Brain microvascular endothelial cell (primary cell): ENCODE measurements around the gene SRGAP3.

Experiments used
- DNase-seq: peaks from one replicate; pipeline ENCODE4 v3.0.0-alpha.2; 2020
- H3K27ac ChIP-seq: fragments of 250-450 bp; sonication (Bioruptor Pico); 2 replicates; pipeline ENCODE4 v1.5.1; 2020; ENCODE audit warnings: mild to moderate bottlenecking, moderate library complexity
- H3K27me3 ChIP-seq: fragments of 250-450 bp; sonication (Bioruptor Pico); replicated peaks from 2 replicates; pipeline ENCODE4 v1.5.1; 2020; ENCODE audit warnings: mild to moderate bottlenecking
- H3K36me3 ChIP-seq: fragments of 250-450 bp; sonication (Bioruptor Pico); replicated peaks from 2 replicates; pipeline ENCODE4 v1.5.1; 2020; ENCODE audit warnings: mild to moderate bottlenecking
- H3K4me3 ChIP-seq: 2 replicates; pipeline ENCODE4 v1.5.1; 2011; ENCODE audit warnings: low read depth, mild to moderate bottlenecking, control low read depth, low read length, moderate library complexity
- in situ Hi-C: cut with HindIII; loops from 2 replicates; pipeline ENCODE4 v1.10.0; 2017; ENCODE audit warnings: low sequenced_read_pairs, low pct_ligation_motif_present
- TF ChIP-seq, protein P1 (sequence below): IDR thresholded peaks from 2 replicates; pipeline ENCODE4 v1.5.1; 2011; ENCODE audit warnings: low read depth, mild to moderate bottlenecking, moderate library complexity, low read length, control low read depth, inconsistent platforms; ENCODE audit errors: missing control alignments

The SRGAP3 gene

DNA sequence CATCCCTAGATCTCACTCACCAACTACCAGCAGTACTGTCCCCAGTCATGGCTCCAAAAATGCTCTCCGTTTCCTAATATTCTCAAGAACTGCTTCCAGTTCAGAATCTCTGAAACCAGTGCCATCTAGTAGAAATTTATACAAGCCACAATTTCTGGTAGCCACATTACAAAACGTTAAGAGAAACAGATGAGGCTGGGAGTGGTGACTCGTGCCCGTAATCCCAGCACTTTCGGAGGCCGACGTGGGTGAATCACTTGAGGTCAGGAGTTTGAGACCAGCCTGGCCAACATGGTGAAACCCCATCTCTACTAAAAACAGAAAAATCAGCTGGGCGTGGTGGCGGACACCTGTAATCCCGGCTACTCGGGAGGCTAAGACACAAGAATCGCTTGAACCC, 207.8 kb downstream of the SRGAP3 start:
- H3K27ac ChIP-seq: no peak overlapping the region
- in situ Hi-C loops: no loop called here
- no peak overlapping the region for H3K4me3 ChIP-seq
- H3K36me3 ChIP-seq: no peaks in the 10 kb centered on the region
- TF ChIP-seq, protein P1, sequence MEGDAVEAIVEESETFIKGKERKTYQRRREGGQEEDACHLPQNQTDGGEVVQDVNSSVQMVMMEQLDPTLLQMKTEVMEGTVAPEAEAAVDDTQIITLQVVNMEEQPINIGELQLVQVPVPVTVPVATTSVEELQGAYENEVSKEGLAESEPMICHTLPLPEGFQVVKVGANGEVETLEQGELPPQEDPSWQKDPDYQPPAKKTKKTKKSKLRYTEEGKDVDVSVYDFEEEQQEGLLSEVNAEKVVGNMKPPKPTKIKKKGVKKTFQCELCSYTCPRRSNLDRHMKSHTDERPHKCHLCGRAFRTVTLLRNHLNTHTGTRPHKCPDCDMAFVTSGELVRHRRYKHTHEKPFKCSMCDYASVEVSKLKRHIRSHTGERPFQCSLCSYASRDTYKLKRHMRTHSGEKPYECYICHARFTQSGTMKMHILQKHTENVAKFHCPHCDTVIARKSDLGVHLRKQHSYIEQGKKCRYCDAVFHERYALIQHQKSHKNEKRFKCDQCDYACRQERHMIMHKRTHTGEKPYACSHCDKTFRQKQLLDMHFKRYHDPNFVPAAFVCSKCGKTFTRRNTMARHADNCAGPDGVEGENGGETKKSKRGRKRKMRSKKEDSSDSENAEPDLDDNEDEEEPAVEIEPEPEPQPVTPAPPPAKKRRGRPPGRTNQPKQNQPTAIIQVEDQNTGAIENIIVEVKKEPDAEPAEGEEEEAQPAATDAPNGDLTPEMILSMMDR: no peak
- no peak for DNase-seq
- no peaks in the 10 kb centered on the region for H3K27me3 ChIP-seq

DNA sequence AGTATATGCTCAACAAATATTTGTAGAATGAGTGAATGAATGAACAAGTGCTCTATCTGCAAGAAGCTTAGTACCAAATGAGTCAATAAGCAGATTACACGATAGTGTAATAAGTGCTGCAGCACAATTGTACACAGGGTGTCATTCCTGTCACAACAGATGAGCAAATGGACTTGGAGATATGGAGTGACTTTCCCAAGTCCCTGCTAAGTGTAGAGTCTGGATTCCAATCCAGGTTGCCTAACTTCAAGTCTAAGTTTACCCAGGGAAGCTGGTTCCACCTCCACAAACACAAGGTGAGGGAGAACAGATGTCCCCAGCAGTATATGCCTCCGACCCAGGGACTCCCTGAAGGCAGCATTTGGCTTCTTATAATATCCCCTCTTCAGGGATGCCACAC, 208.4 kb downstream of the SRGAP3 start:
- in situ Hi-C loops: no loop called here
- Histone ChIP-seq H3K27me3 (no peaks in the 10 kb centered on the region), H3K27ac (no peak overlapping the region), H3K36me3 (no peaks in the 10 kb centered on the region), H3K4me3 (no peak overlapping the region)
- no peak for DNase-seq
- TF ChIP-seq, protein P1: no peak

DNA sequence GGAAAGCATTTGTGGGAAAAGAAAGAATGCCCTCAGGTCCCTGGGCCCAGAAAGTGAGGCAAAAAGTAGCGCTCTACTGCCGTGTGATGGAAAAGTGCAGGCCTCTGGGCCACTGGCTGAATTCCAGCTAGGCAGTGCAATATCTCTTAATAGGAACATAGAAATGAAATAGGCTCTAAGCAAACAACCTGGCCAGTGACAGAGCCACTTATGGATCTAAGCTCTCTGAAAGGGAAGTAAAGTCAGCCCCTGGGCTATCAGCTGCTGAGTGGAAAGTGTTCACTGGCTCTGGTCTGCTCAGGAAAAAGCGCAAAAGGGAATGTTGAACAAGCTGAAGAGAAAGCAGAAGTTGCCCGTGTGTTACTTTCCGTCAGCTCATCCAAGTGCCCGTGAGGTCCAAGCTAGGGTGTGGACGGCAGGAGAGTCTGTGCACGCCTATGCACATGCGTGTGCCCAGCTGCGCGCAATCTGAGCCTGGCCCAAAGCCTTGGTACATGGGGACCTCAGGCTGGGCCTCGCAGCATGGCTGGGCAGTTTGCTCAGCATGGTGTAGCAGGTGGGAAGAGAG, 212.2 kb downstream of the SRGAP3 start:
- DNase-seq: no peak
- Histone ChIP-seq H3K36me3 (no peaks in the 10 kb centered on the region), H3K4me3 (no peak overlapping the region), H3K27me3 (no peaks in the 10 kb centered on the region), H3K27ac (no peak overlapping the region)
- TF ChIP-seq, protein P1: no peak
- in situ Hi-C loops: no loop called here

DNA sequence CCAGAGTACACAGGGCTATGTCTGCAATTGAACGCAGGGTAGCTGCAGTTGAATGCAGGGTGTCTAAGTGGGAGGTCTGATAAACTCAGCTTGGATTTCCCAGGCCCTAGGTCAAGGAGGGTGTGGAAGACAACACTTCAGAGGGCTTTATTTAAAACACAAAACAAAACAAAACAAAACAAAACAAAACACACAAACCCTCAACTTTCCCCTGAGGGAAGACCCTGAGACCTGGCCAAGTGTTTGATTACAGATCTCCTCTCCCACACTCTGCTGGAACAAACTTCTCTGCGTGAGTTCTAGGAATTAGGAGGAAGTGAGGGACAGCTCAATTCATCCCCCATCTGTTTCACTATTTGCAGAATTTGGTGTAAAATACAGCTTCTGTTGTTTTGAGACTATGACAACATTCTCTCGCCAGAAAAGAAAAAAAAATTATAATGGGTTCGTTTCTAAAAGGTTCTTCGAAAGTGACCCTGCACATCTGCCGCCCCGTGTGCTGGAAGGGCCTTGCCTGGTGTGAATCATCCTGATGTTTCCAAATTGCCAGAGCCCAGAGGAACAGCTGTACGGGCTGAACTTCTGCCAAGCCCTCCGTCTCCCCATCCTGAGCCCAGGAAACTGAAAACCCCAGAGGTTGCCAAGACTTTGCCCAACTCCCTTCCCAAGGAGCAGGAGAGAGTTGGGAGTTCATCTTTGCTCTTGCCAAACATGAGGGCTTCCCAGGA, 212.9 kb downstream of the SRGAP3 start:
- TF ChIP-seq, protein P1: no peak
- no peak overlapping the region for H3K27ac ChIP-seq
- H3K36me3 ChIP-seq: no peaks in the 10 kb centered on the region
- in situ Hi-C loops: no loop called here
- H3K27me3 ChIP-seq: no peaks in the 10 kb centered on the region
- H3K4me3 ChIP-seq: no peak overlapping the region
- no peak for DNase-seq

DNA sequence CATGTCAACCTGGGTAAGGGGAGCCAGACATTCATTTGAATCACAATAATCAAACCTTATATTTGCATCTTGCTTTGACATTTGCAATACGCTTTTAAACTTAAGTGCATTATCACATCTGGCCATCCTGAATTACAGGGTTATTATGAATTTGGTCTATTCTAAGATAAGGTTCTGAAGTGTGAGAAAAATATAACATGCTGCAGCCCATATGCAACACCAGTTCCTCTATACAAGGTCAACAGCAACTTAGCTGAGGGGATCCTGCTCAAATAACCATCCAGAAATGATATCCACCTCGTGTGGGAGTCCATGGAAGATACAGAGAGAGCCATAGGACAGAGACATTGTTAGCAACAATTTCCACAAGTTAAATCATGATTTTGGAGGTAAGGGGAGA, 213.5 kb downstream of the SRGAP3 start:
- Histone ChIP-seq H3K4me3 (no peak overlapping the region), H3K36me3 (no peaks in the 10 kb centered on the region), H3K27ac (no peak overlapping the region), H3K27me3 (no peaks in the 10 kb centered on the region)
- in situ Hi-C loops: no loop called here
- TF ChIP-seq, protein P1: no peak
- no peak for DNase-seq
